Measurements from ENCODE around the gene GTPBP4. TPM values are rescaled to one million over a fixed set of nuclear protein-coding genes. Genes with fewer than 3 reads are reported as not detected.

Gene GTPBP4
- total and polyA plus RNA-seq, 11 donors: 13.3 to 52.0 (median 28.8) TPM

GRCh38 chr10:944034-944831 lies 44.0 kb upstream of the GTPBP4 start:
- H3K4me3 ChIP-seq: peak overlapping the region in 6 of 12 donors; percentile 3 to 24 (median 8)
- peak; percentile 56 to 83 (median 73) for DNase-seq
- peaks cover 0 to 14% (median 0%) of the 10 kb centered on the region in 12 donors for H3K4me1 ChIP-seq
- intact Hi-C loops (cut with DNase I): no loop called here
- peak in 1 of 2 donors; percentile 18 for TF ChIP-seq POLR2A (IDR thresholded peaks at IDR 0.05)
- TF ChIP-seq CTCF (IDR thresholded peaks at IDR 0.05): no peak
- peak in 3 of 4 donors; percentile 76 to 92 (median 87) for ATAC-seq
- H3K36me3 ChIP-seq: no peaks in the 10 kb centered on the region
- H3K27me3 ChIP-seq: no peaks in the 10 kb centered on the region
- H3K27ac ChIP-seq: peak overlapping the region in 10 of 12 donors; percentile 31 to 86 (median 47)
- 68 to 81% (median 73%) methylated on average over 11 to 14 of the region's 14 CpGs for WGBS, 4 donors
- H3K9me3 ChIP-seq: no peaks in the 10 kb centered on the region

GRCh38 chr10:945778-946177 lies 42.5 kb upstream of the GTPBP4 start:
- Histone ChIP-seq H3K27me3 (no peaks in the 10 kb centered on the region), H3K27ac (no peak overlapping the region), H3K4me3 (no peak overlapping the region), H3K4me1 (peaks cover 0 to 14% (median 0%) of the 10 kb centered on the region in 12 donors), H3K9me3 (no peaks in the 10 kb centered on the region), H3K36me3 (no peaks in the 10 kb centered on the region)
- DNase-seq (no peak), ATAC-seq (no peak)
- 90 to 93% (median 92%) methylated on average over 6 of the region's 6 CpGs for WGBS, 4 donors
- intact Hi-C loops (cut with DNase I): no loop called here
- TF ChIP-seq CTCF (IDR thresholded peaks at IDR 0.05) (no peak), POLR2A (IDR thresholded peaks at IDR 0.05) (no peak)

GRCh38 chr10:947051-947450 lies 41.2 kb upstream of the GTPBP4 start:
- DNase-seq (no peak), ATAC-seq (no peak)
- 88 to 93% (median 90%) methylated on average over 9 of the region's 9 CpGs for WGBS, 4 donors
- Histone ChIP-seq H3K27me3 (peaks cover 0 to 2% (median 0%) of the 10 kb centered on the region in 9 donors), H3K27ac (no peak overlapping the region), H3K4me1 (peaks cover 0 to 14% (median 0%) of the 10 kb centered on the region in 12 donors), H3K36me3 (no peaks in the 10 kb centered on the region), H3K9me3 (no peaks in the 10 kb centered on the region), H3K4me3 (no peak overlapping the region)
- TF ChIP-seq POLR2A (IDR thresholded peaks at IDR 0.05): no peak
- no peak for TF ChIP-seq CTCF (IDR thresholded peaks at IDR 0.05)
- intact Hi-C loops (cut with DNase I): no loop called here

GRCh38 chr10:947881-948280 lies 40.4 kb upstream of the GTPBP4 start:
- 92 to 96% (median 95%) methylated on average over 10 of the region's 10 CpGs for WGBS, 4 donors
- ATAC-seq (no peak), DNase-seq (no peak)
- H3K27ac ChIP-seq: no peak overlapping the region
- no peaks in the 10 kb centered on the region for H3K36me3 ChIP-seq
- no peaks in the 10 kb centered on the region for H3K9me3 ChIP-seq
- peaks cover 0 to 14% (median 0%) of the 10 kb centered on the region in 12 donors for H3K4me1 ChIP-seq
- intact Hi-C loops (cut with DNase I): no loop called here
- peaks cover 0 to 2% (median 0%) of the 10 kb centered on the region in 9 donors for H3K27me3 ChIP-seq
- no peak overlapping the region for H3K4me3 ChIP-seq
- no peak for TF ChIP-seq POLR2A (IDR thresholded peaks at IDR 0.05)
- TF ChIP-seq CTCF (IDR thresholded peaks at IDR 0.05): no peak
